ENCODE measurements around the gene ELP2. TPM values are rescaled to one million over a fixed set of nuclear protein-coding genes. Genes with fewer than 3 reads are reported as not detected.
"Not testable (repeated sequence)": the region's sequence is repeated elsewhere in the genome, so short reads cannot be mapped to it uniquely, and the experiment has no call there.

ELP2 gene
- total RNA-seq, 2 donors from 2014 or later = 109 to 110 TPM

DNA sequence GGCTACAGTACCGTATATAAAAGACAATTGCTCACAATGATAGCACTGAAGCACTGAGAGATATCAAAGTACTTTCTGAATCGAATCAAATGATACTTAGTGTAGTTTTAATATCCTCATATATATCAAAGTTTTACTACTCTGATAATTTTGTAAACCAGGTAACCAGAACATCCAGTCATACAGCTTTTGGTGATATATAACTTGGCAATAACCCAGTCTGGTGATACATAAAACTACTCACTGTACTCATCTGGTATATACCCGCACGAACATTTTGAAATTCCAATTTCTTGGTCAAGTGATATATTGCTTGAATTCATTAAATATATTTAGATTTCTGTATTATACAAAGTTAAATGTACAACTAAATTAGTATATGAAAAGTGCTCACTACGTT, 21.1 kb upstream of the ELP2 start:
- Mint-ChIP-seq H3K27ac (no peak overlapping the region), H3K9me3 (no peaks in the 10 kb centered on the region), H3K36me3 (peaks cover 10 to 25% of the 10 kb centered on the region in 2 donors)
- ATAC-seq = no peak
- DNase-seq (ENCODE audit: low spot score in 2 of 2) = no peak

DNA sequence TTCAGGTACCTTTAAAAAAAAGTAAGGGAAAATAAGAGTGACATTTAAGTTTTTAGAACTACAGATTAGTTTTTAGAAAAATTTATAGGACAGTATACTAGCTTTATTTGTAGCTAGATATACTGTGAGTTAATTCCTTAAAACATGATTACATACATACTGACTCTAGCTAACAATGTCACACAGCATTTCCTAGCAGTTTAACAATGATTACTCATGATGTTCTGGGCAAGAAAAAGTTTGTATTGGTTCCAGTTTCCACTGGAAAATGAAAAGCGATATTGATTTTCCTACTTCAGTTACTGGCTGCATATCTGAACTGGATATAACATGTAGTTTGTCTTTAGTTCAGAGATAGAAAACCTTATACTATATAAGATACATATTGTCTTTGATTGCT, 20.0 kb upstream of the ELP2 start:
- ATAC-seq (no peak), DNase-seq (ENCODE audit: low spot score in 2 of 2) (no peak)
- Mint-ChIP-seq H3K27ac (no peak overlapping the region), H3K9me3 (no peaks in the 10 kb centered on the region), H3K36me3 (peaks cover 10 to 31% of the 10 kb centered on the region in 2 donors)

DNA sequence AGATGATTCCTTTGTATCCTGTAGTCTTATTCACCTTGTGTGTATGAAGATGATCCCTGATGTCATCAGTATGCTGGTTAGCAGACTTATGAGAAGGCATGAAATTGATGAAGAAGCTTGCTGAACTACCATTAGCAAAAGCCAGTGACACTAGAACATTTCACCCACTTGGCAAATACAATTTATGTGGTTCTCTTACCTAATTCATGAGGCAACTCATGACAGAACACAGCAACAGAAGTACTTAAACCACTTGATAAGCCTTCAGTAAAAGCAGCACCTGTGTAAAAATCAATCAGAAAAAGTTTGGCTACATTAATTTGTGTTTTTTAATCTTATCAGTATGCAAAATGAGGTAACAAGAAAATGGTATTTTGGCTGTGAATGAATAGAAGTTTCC, 17.4 kb upstream of the ELP2 start:
- H3K9me3 Mint-ChIP-seq = no peaks in the 10 kb centered on the region
- peaks cover 10 to 39% of the 10 kb centered on the region in 2 donors for H3K36me3 Mint-ChIP-seq
- no peak for ATAC-seq
- no peak overlapping the region for H3K27ac Mint-ChIP-seq
- no peak for DNase-seq (ENCODE audit: low spot score in 2 of 2)

- no peak overlapping the region for H3K27ac Mint-ChIP-seq
- no peaks in the 10 kb centered on the region for H3K9me3 Mint-ChIP-seq
- H3K36me3 Mint-ChIP-seq = peaks cover 12 to 43% of the 10 kb centered on the region in 2 donors
- no peak for DNase-seq (ENCODE audit: low spot score in 2 of 2)
- no peak for ATAC-seq
Observed at GRCh38 chr18:36114251-36114650, 15.4 kb upstream of the ELP2 start.

DNA sequence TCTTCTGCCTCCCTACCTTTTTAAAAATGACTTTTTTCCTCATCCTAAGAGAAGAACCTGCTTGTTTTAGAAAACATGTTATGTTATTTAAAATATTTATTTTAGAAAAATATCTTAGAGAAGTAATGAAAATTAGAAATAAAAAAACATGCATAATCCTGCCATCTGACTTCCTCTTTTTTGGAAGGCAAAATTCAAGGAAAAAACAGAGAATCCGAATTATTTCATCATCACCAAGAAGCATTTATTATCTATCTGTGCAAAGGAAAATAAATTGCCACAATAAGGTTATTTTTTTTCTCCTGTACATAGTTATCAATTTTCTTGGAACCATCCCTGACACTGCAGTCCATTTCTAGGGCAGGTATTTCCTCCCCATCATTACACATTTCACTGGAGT, 15.0 kb upstream of the ELP2 start:
- Mint-ChIP-seq H3K9me3 (no peaks in the 10 kb centered on the region), H3K36me3 (peaks cover 11 to 38% of the 10 kb centered on the region in 2 donors), H3K27ac (no peak overlapping the region)
- DNase-seq (ENCODE audit: low spot score in 2 of 2) (no peak), ATAC-seq (no peak)

DNA sequence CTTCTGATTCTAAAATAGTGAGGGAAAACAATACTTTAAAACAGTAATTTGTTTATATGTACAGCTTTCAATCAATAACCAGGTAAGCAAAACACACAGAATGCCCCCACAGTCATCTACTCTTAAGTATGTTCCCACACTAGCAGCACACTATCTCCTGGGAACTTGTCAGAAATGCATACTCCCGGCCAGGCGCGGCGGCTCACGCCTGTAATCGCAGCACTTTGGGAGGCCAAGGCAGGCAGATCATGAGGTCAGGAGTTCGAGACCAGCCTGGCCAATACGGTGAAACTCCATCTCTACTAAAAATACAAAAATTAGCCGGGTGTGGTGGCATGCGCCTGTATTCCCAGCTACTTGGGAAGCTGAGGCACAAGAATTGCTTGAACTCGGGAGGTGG, 12.9 kb upstream of the ELP2 start:
- peaks cover 6 to 31% of the 10 kb centered on the region in 2 donors for H3K36me3 Mint-ChIP-seq
- not testable (repeated sequence) for ATAC-seq; H3K9me3 Mint-ChIP-seq; H3K27ac Mint-ChIP-seq; DNase-seq (ENCODE audit: low spot score in 2 of 2)

GRCh38 chr18:36120297-36120696, 9.4 kb upstream of the ELP2 start:
- peaks cover 16 to 22% of the 10 kb centered on the region in 2 donors for H3K36me3 Mint-ChIP-seq
- ATAC-seq (no peak), DNase-seq (ENCODE audit: low spot score in 2 of 2) (no peak)
- no peaks in the 10 kb centered on the region for H3K9me3 Mint-ChIP-seq
- no peak overlapping the region for H3K27ac Mint-ChIP-seq

DNA sequence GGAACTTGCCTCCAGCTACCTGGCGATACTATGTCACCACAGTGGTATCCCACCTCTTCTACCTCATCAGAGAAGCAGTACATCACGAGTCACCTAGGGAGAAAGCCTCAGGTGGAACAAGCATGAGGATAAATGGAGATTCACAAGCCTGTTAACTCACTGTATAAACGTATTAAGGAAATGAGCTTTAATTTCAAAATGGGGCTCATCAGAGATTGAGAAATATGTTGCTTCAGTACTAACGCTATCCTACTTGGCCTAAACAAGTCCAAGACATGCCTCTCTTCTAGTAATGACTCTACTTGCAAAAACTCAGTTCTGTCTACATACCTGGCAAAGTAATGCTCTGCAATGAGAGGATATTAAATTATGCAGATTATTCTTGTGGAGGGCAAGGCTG, 4.9 kb upstream of the ELP2 start:
- Mint-ChIP-seq H3K9me3 (no peaks in the 10 kb centered on the region), H3K27ac (peak overlapping the region in 1 of 2 donors; percentile 72), H3K36me3 (peaks cover 12 to 39% of the 10 kb centered on the region in 2 donors)
- ATAC-seq (no peak), DNase-seq (ENCODE audit: low spot score in 2 of 2) (no peak)

GRCh38 chr18:36126668-36127067, 3.0 kb upstream of the ELP2 start:
- no peak for DNase-seq (ENCODE audit: low spot score in 2 of 2)
- Mint-ChIP-seq H3K27ac (peak overlapping the region in 1 of 2 donors; percentile 72), H3K36me3 (peaks cover 22 to 45% of the 10 kb centered on the region in 2 donors), H3K9me3 (no peaks in the 10 kb centered on the region)
- ATAC-seq = no peak

GRCh38 chr18:36127836-36128529, 1.7 kb upstream of the ELP2 start:
- H3K27ac Mint-ChIP-seq = peak overlapping the region; percentile 97 to 99
- DNase-seq (ENCODE audit: low spot score in 2 of 2) (no peak), ATAC-seq (no peak)
- no peaks in the 10 kb centered on the region for H3K9me3 Mint-ChIP-seq
- peaks cover 22 to 53% of the 10 kb centered on the region in 2 donors for H3K36me3 Mint-ChIP-seq

DNA sequence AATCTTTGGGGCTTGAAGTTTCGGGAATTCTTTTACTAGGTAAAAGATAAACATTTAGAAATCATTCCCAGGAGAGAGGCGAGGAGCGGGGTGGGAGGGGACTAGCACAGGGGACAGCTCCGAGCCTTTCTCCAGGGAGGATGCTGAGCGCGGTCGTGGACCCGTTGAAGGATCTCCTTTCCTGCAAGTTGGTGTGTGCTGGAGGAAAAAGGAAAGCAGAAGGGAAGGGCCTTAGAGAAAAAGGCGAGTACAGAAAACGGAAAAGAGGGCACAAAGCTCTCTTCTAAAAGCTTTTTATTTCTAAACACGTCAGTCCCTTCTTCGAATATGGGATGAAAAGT, 1.2 kb upstream of the ELP2 start:
- ATAC-seq (no peak), DNase-seq (ENCODE audit: low spot score in 2 of 2) (no peak)
- Mint-ChIP-seq H3K27ac (peak overlapping the region; percentile 97 to 99), H3K36me3 (peaks cover 22 to 50% of the 10 kb centered on the region in 2 donors), H3K9me3 (no peaks in the 10 kb centered on the region)

DNA sequence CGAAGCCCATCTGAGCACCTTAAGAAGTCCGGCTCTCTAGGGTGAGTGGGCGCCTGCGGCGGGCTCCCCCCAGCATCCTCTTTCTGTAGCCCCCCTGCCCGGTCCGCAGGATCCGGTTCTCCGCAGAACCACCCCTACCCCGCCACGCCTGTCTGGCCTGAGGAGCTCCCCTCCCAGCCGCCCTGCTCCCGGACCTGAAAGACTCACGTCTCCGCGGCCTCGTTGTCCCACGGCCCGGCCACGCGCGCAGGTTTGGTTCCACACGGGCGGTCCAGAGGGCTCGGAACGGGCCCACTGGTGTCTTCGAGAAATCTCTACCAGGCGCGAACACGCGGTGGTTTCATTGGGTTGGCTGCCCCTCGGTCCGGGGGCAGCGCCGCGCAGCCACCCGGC, 796 bp upstream of the ELP2 start:
- no peak for DNase-seq (ENCODE audit: low spot score in 2 of 2)
- no peak for ATAC-seq
- H3K9me3 Mint-ChIP-seq = no peaks in the 10 kb centered on the region
- peaks cover 22 to 46% of the 10 kb centered on the region in 2 donors for H3K36me3 Mint-ChIP-seq
- H3K27ac Mint-ChIP-seq = peak overlapping the region; percentile 95 to 99

GRCh38 chr18:36130039-36130831, 536 bp downstream of the ELP2 start:
- Mint-ChIP-seq H3K9me3 (no peaks in the 10 kb centered on the region), H3K27ac (peak overlapping the region; percentile 95 to 99), H3K36me3 (peaks cover 22 to 37% of the 10 kb centered on the region in 2 donors)
- ATAC-seq (peak in 1 of 2 donors; percentile 31), DNase-seq (ENCODE audit: low spot score in 2 of 2) (no peak)

DNA sequence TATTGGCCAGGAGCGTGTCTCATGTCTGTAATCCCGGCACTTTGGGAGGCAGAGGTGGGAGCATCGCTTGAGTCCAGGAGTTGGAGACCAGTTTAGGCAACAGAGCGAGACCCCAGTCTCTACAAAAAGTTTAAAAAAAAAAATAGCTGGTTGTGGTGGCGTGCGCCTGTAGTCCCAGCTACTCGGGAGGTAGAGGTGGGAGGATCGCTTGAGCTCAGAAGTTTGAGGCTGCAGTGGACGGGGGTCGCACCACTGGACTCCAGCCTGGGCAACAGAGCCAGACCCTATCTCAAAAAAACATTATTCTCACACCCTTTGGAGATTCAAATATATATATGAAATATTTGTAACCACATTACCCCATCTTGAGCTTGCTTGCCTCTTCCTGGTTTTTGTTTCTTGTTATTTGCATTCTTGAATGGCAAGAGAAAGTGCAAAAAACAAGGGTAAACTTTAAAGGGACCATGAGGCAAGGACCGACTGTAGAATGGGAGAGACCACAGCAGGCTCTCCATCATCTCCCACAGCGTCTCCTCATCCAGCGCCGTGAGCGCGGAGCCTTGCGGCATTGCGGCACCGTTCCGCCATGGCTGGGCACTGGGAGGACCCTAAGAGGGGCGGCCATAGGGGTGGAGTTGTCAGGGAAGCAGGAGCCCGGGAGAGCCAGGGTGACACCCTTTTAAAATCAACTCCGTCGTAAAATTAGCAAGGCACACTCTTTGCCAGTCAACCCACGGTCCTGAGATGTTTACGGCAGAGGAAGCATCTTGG, 1.4 kb downstream of the ELP2 start:
- Mint-ChIP-seq H3K9me3 (no peaks in the 10 kb centered on the region), H3K36me3 (peaks cover 20 to 30% of the 10 kb centered on the region in 2 donors), H3K27ac (peak overlapping the region; percentile 95 to 99)
- ATAC-seq = no peak
- no peak for DNase-seq (ENCODE audit: low spot score in 2 of 2)

- Mint-ChIP-seq H3K27ac (peak overlapping the region in 1 of 2 donors; percentile 66), H3K9me3 (no peaks in the 10 kb centered on the region), H3K36me3 (peaks cover 12 to 22% of the 10 kb centered on the region in 2 donors)
- DNase-seq (ENCODE audit: low spot score in 2 of 2) = no peak
- no peak for ATAC-seq
Observed at GRCh38 chr18:36131692-36132483, 2.2 kb downstream of the ELP2 start.

- no peak for DNase-seq (ENCODE audit: low spot score in 2 of 2)
- peak overlapping the region in 1 of 2 donors; percentile 66 for H3K27ac Mint-ChIP-seq
Observed at GRCh38 chr18:36132756-36133155, 3.1 kb downstream of the ELP2 start.

More at GRCh38 chr18:36132756-36133155, 3.1 kb downstream of the ELP2 start:
- ATAC-seq = no peak
- Mint-ChIP-seq H3K36me3 (peaks cover 11 to 21% of the 10 kb centered on the region in 2 donors), H3K9me3 (no peaks in the 10 kb centered on the region)

Measured in activated naive CD4-positive, alpha-beta T cell treated with anti-CD3 and anti-CD28 coated beads, Interleukin-2, amount 50 U/mL, for 72 hours (primary cell).